Hepatocyte (in vitro differentiated cells): ENCODE measurements around the gene C1orf115.

Experiments
- CTCF ChIP-seq: fragments of 200-600 bp; sonication (generic); IDR thresholded peaks from 2 replicates; pipeline ENCODE4 v1.5.1; 2016; ENCODE audit warnings: antibody characterized with exemption, mild to moderate bottlenecking; ENCODE audit not compliant: poor library complexity
- EZH2 ChIP-seq: fragments of 200-600 bp; sonication (generic); IDR thresholded peaks from 2 replicates; pipeline ENCODE4 v1.6.1; 2016; ENCODE audit warnings: antibody characterized with exemption, mild to moderate bottlenecking, borderline replicate concordance

- TF ChIP-seq CTCF, result no peak
- TF ChIP-seq EZH2, result no peak
Measured at GRCh38 chr1:220682901-220683576, 7.1 kb upstream of the C1orf115 start.
